Measurements from ENCODE around the gene C1orf56. TPM values are rescaled to one million over a fixed set of nuclear protein-coding genes. Genes with fewer than 3 reads are reported as not detected.
A peak's percentile ranks its signal among the peaks of the same experiment; 100 is the strongest.

The C1orf56 gene
- total and polyA plus RNA-seq, 2 donors, result 1.4 to 9.4 TPM

DNA sequence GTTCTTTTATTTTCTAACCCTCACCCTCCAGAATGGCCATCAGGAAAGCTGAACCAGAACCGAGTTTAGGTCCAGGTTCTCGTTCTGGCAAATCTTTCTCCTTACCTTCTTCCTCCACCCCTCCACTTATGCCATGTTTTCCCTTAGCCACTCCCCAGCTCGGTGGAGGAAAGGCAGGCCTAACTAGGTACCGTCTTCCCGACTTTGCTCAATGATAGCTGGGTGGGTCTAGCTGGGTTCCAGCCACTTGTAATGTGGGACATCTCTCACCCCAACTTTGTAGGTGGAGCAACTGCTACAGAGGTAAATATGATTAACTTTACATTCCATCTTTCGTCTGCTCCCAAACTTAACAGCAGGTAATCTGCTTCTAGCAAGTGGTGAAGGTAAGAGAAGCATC lies 10.5 kb upstream of the C1orf56 start:
- Histone ChIP-seq H3K27ac (ENCODE audit: low read depth) (no peak overlapping the region), H3K36me3 (ENCODE audit: insufficient read depth) (peaks cover 4% of the 10 kb centered on the region), H3K4me1 (ENCODE audit: insufficient read depth) (no peaks in the 10 kb centered on the region), H3K4me3 (ENCODE audit: low read depth, low read length) (no peak overlapping the region)
- DNase-seq (ENCODE audit: extremely low spot score), result no peak
- WGBS, result 70% methylated on average over 6 of the region's 6 CpGs

DNA sequence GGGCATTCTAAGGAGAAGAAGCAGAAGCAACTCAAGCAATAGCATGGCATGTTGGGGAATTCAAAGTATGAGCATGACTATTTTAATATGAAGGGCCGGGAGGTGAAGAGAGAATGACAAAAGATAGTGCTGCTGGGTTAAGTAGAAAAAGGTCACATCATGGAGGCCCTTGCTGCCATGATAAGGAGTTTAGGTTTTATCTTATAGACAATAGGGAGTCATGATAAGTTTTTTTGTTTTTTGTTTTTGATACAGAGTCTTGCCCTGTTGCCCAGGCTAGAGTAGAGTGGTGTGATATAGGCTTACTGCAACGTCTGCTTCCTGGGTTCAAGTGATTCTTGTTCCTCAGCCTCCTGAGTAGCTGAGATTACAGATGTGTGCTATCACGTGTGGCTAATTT lies 8.0 kb upstream of the C1orf56 start:
- 80% methylated on average over 3 of the region's 3 CpGs for WGBS
- no peaks in the 10 kb centered on the region for H3K4me1 ChIP-seq (ENCODE audit: insufficient read depth)
- H3K36me3 ChIP-seq (ENCODE audit: insufficient read depth), result peaks cover 2% of the 10 kb centered on the region
- H3K27ac ChIP-seq (ENCODE audit: low read depth), result no peak overlapping the region
- no peak overlapping the region for H3K4me3 ChIP-seq (ENCODE audit: low read depth, low read length)
- no peak for DNase-seq (ENCODE audit: extremely low spot score)

DNA sequence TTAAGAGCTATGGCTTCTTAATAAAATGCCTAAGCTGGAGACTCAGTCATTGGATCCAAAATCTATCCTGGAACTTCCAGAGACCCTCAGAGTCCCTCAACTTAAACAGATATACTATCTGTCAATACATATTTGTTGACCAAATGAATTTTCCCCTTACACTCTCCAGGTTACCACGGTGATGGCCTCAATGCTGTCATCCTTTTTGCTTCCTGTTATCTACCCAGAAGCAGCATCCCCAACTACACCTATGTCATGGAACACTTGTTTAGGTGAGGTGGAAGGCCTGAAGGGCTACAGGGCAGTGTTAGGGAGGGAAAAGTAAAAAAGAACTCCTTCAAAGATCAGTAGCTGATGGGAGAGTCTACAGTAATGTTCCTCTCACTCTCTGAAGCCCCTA lies 4.4 kb upstream of the C1orf56 start:
- no peak overlapping the region for H3K27ac ChIP-seq (ENCODE audit: low read depth)
- no peak for DNase-seq (ENCODE audit: extremely low spot score)
- H3K4me1 ChIP-seq (ENCODE audit: insufficient read depth), result no peaks in the 10 kb centered on the region
- H3K4me3 ChIP-seq (ENCODE audit: low read depth, low read length), result no peak overlapping the region
- 90% methylated on average over 1 of the region's 1 CpG for WGBS
- H3K36me3 ChIP-seq (ENCODE audit: insufficient read depth), result no peaks in the 10 kb centered on the region

DNA sequence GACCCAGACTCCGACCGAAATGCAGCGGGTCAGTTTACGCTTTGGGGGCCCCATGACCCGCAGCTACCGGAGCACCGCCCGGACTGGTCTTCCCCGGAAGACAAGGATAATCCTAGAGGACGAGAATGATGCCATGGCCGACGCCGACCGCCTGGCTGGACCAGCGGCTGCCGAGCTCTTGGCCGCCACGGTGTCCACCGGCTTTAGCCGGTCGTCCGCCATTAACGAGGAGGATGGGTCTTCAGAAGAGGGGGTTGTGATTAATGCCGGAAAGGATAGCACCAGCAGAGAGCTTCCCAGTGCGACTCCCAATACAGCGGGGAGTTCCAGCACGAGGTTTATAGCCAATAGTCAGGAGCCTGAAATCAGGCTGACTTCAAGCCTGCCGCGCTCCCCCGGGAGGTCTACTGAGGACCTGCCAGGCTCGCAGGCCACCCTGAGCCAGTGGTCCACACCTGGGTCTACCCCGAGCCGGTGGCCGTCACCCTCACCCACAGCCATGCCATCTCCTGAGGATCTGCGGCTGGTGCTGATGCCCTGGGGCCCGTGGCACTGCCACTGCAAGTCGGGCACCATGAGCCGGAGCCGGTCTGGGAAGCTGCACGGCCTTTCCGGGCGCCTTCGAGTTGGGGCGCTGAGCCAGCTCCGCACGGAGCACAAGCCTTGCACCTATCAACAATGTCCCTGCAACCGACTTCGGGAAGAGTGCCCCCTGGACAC lies 534 bp downstream of the C1orf56 start:
- H3K4me3 ChIP-seq (ENCODE audit: low read depth, low read length), result peak overlapping the region; percentile 73
- no peak for DNase-seq (ENCODE audit: extremely low spot score)
- no peaks in the 10 kb centered on the region for H3K4me1 ChIP-seq (ENCODE audit: insufficient read depth)
- peak overlapping the region; percentile 88 for H3K27ac ChIP-seq (ENCODE audit: low read depth)
- peaks cover 5% of the 10 kb centered on the region for H3K36me3 ChIP-seq (ENCODE audit: insufficient read depth)
- WGBS, result under 1% methylated on average over 48 of the region's 48 CpGs

DNA sequence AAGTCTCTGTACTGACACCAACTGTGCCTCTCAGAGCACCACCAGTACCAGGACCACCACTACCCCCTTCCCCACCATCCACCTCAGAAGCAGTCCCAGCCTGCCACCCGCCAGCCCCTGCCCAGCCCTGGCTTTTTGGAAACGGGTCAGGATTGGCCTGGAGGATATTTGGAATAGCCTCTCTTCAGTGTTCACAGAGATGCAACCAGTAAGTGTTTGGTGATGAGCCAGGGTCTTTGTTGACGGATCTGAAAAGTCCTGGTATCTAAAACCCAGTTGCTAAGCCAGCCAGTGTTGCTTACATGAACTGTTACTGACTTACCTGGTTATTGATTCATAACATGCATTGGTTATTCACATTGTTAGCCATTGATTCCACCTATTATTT lies 1.1 kb downstream of the C1orf56 start:
- Histone ChIP-seq H3K27ac (ENCODE audit: low read depth) (peak overlapping the region; percentile 48), H3K36me3 (ENCODE audit: insufficient read depth) (peaks cover 5% of the 10 kb centered on the region), H3K4me1 (ENCODE audit: insufficient read depth) (no peaks in the 10 kb centered on the region), H3K4me3 (ENCODE audit: low read depth, low read length) (peak overlapping the region; percentile 73)
- 9% methylated on average over 3 of the region's 3 CpGs for WGBS
- DNase-seq (ENCODE audit: extremely low spot score), result no peak

DNA sequence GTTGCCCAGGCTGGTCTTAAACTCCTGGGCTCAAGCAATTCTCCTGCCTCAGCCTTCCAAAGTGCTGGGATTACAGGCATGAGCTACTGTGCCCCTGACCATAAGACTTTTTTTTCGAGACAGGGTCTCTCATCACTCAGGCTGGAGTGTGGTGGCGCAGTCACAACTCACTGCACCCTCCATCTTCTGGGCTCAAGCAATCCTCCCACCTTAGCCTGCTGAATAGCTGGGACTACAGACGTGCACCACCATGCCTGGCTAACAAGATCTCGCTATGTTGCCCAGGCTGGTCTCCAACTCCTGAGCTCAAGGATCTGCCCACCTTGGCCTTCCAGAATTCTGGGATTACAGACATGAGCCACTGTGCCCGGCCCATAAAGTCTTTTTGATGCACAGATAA lies 1.9 kb downstream of the C1orf56 start:
- no peak overlapping the region for H3K4me3 ChIP-seq (ENCODE audit: low read depth, low read length)
- peaks cover 7% of the 10 kb centered on the region for H3K36me3 ChIP-seq (ENCODE audit: insufficient read depth)
- no peak overlapping the region for H3K27ac ChIP-seq (ENCODE audit: low read depth)
- no peaks in the 10 kb centered on the region for H3K4me1 ChIP-seq (ENCODE audit: insufficient read depth)
- 87% methylated on average over 5 of the region's 5 CpGs for WGBS
- no peak for DNase-seq (ENCODE audit: extremely low spot score)

DNA sequence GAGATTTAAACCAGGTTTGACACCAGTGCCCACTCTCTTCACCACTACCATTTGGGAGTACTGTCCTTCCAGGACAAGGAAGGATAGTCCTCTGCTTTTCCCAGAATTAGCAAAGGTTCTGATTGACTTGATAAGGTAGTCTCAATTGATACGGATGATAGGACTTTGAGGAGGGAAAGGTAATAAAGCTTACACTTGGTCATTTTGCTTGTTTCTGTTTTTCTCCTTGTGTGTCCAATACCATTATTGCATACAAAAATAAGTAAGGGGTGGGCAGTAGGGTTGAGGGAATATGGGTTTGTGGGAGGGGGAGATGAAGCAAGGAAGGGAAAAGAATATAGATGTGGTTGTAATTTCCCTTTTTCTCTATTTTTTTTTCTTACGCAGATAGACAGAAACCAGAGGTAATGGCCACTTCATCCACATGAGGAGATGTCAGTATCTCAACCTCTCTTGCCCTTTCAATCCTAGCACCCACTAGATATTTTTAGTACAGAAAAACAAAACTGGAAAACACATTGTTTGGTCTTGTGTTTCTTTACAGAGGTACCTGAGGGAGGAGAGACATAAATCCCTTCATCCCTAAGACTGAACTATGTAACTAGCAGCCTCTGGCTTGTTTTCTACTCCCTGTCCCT lies 2.6 kb downstream of the C1orf56 start:
- 81% methylated on average over 2 of the region's 2 CpGs for WGBS
- H3K27ac ChIP-seq (ENCODE audit: low read depth), result no peak overlapping the region

DNA sequence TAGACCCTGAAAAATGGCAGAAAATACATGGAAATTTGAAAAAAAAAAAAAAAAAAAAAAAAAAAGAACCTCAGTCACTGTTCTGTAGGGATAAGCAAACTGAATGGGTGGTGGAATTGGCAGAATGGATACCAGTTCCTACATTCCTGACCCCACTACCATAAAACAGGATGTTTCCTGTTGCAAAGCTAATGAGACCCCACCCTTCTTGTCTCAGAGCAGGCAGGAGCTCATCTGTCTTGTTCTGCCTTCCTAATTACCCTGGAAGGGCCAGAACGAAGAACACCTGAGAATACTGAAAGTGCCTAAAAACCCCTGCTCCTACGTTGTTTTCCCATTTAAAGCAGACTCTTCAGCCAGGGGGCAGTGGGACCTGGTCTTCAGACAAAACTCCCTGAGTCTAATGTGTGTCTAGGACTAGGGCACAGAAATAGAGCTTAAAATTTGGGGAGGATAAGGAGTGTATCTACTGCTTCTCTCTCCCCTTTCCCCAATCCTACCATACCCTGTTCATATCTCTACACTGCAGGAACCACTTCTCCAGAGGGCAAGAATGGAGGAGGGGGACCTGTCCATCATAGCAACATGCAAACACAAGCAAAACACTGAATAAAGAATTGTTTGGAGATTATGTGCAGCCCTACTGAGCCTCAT lies 3.9 kb downstream of the C1orf56 start:
- Histone ChIP-seq H3K4me3 (ENCODE audit: low read depth, low read length) (no peak overlapping the region), H3K4me1 (ENCODE audit: insufficient read depth) (no peaks in the 10 kb centered on the region), H3K27ac (ENCODE audit: low read depth) (no peak overlapping the region), H3K36me3 (ENCODE audit: insufficient read depth) (peaks cover 11% of the 10 kb centered on the region)
- 66% methylated on average over 2 of the region's 2 CpGs for WGBS
- no peak for DNase-seq (ENCODE audit: extremely low spot score)

More for the DNA sequence above, 2.6 kb downstream of the C1orf56 start:
- Histone ChIP-seq H3K4me1 (ENCODE audit: insufficient read depth) (no peaks in the 10 kb centered on the region), H3K4me3 (ENCODE audit: low read depth, low read length) (no peak overlapping the region), H3K36me3 (ENCODE audit: insufficient read depth) (peaks cover 11% of the 10 kb centered on the region)
- DNase-seq (ENCODE audit: extremely low spot score), result no peak

DNA sequence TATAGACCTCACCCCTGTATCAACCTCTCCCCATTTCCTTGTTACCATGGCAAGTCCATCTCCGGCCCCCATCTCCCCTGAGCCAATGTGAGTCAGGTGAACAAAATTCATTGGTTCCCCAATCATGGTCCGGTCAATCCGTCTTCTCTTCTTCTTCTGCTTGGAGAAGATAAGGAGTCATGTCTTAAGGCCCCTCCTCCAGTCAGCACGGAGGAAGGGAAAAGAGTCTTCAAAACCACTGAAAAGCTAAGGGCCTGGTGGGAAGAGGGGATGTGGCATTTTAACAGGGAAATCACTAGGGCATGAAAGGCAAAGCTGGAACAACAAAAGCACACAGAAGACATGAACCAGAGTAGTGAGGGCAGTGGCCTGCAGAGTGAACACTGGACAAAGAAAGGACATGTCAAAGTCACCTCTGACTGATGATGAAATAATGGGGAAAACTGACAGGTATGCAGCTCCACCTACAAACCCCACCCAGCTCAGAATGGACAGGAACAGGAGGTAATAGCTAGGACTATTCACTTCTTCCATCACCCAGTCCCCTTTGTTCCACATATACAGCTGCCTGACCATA lies 7.5 kb downstream of the C1orf56 start:
- H3K27ac ChIP-seq (ENCODE audit: low read depth), result no peak overlapping the region
- no peaks in the 10 kb centered on the region for H3K4me1 ChIP-seq (ENCODE audit: insufficient read depth)
- no peak for DNase-seq (ENCODE audit: extremely low spot score)
- H3K36me3 ChIP-seq (ENCODE audit: insufficient read depth), result peaks cover 11% of the 10 kb centered on the region
- H3K4me3 ChIP-seq (ENCODE audit: low read depth, low read length), result no peak overlapping the region
- WGBS, result 88% methylated on average over 4 of the region's 4 CpGs

DNA sequence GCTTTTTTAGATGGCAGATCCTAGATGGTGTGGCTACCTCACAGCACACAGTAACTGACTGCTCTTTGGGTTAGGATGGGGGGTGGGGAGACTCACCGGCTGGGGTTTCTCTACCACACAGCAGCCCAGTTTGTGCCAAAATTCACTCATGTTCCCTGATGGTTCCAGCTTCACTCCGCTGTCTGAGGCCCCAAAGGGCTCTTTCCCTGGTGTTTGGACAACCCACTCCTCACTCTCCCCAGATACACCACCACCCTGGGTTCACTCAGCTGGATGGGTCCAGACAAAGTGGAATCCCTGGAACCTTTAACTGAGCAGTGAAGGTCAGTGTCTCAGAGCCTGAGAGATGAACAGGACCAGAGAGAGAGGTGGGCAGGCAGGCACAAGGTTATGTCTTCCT lies 8.0 kb downstream of the C1orf56 start:
- no peak for DNase-seq (ENCODE audit: extremely low spot score)
- no peak overlapping the region for H3K4me3 ChIP-seq (ENCODE audit: low read depth, low read length)
- peaks cover 11% of the 10 kb centered on the region for H3K36me3 ChIP-seq (ENCODE audit: insufficient read depth)
- WGBS, result 42% methylated on average over 2 of the region's 2 CpGs
- no peak overlapping the region for H3K27ac ChIP-seq (ENCODE audit: low read depth)
- H3K4me1 ChIP-seq (ENCODE audit: insufficient read depth), result no peaks in the 10 kb centered on the region

DNA sequence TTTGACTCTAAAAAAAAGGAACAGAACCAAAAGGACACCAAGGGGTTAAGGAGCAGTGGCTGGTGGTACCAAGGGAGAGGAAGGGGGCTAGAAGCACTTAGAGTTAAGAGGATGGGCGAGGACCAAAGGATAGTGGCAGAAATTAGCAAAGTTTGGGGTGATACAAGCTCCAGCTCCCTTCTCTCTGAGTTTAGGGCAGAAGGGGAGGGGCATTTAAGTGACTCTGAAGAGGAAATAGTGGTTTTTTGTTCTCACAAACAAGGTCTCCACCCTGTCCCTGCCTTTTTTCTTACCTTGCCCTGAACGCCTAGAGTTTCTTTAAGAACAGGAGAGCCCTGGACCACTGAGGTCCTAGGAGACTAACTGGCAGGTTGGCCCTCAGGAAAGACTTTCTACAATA lies 8.6 kb downstream of the C1orf56 start:
- no peaks in the 10 kb centered on the region for H3K4me1 ChIP-seq (ENCODE audit: insufficient read depth)
- H3K4me3 ChIP-seq (ENCODE audit: low read depth, low read length), result no peak overlapping the region
- peak overlapping the region; percentile 57 for H3K27ac ChIP-seq (ENCODE audit: low read depth)
- DNase-seq (ENCODE audit: extremely low spot score), result no peak
- 75% methylated on average over 2 of the region's 2 CpGs for WGBS
- peaks cover 11% of the 10 kb centered on the region for H3K36me3 ChIP-seq (ENCODE audit: insufficient read depth)

DNA sequence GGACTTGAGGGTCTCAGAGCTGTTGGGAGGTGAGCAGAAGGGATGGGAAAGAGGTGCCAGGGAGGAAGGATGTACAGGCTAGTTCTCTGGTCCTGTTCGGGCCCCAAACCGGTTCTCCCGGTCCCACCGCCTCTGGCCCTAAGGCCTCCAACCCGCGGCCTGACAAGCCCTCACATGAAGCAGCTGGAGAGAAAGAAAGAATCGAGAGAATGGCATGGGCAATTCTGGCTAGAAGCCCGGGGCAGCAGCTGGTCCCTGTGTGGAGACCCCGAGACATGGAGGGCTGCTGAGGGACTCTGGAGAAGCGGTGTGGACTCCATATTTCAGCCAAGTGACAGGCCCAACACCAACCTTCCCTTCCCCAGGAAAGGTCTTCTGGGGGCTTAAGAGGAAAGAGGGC lies 11.1 kb downstream of the C1orf56 start:
- H3K36me3 ChIP-seq (ENCODE audit: insufficient read depth), result peaks cover 6% of the 10 kb centered on the region
- H3K27ac ChIP-seq (ENCODE audit: low read depth), result peak overlapping the region; percentile 93
- WGBS, result 2% methylated on average over 10 of the region's 10 CpGs
- no peaks in the 10 kb centered on the region for H3K4me1 ChIP-seq (ENCODE audit: insufficient read depth)
- H3K4me3 ChIP-seq (ENCODE audit: low read depth, low read length), result peak overlapping the region; percentile 75
- no peak for DNase-seq (ENCODE audit: extremely low spot score)

DNA sequence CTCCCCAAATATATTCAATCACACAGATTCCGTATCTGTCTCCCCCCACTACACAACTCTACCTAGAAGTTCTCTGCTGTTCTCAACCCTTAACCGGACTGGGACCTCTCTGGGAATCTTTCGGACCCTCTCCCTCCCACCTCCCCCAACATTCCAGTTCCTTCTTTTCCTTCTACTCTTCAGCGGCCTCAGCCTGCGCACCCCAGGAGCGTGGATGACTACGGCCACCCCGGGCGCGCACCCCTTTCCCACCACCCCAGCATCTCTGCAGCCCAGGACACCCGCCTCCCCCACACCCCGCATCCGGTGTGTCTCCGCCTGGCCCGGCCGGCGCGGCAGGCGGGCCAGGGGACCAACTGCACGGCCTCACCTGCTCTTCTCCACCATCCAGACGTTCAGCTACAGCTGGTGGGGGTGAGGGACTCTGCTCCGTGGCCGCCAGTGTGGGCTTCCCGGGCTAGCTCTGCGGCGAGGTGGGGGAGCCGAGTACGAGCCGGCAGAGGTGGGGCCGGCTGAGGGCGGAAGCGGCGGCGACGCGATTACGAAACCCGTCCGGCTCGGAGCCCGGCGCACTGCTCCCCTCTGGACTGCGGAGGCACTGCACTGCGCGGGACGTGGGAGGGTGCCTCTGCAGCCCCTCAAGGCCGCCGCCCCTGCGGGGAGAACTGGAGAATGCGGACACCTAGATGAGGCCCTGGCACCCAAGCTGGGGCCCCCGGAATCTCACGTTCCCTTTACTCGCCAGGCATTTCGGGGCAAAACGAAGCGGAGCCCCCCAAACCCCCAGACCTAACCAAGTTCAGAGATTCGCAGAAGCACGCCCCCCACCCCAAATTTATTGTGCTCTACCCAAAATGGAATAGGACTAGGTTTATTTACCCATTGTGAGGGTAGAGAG lies 11.8 kb downstream of the C1orf56 start, which contains the start of gene CDC42SE1:
TSS of gene CDC42SE1 (minus strand) at position 514 of the 898 bp plus-strand sequence. CDS start 3,892 bp downstream, outside the sequence.
- H3K4me1 ChIP-seq (ENCODE audit: insufficient read depth), result no peaks in the 10 kb centered on the region
- no peak for DNase-seq (ENCODE audit: extremely low spot score)
- under 1% methylated on average over 58 of the region's 58 CpGs for WGBS
- peaks cover 4% of the 10 kb centered on the region for H3K36me3 ChIP-seq (ENCODE audit: insufficient read depth)
- H3K4me3 ChIP-seq (ENCODE audit: low read depth, low read length), result peak within 1 kb of the TSS; percentile 75
- peak within 1 kb of the TSS; percentile 93 for H3K27ac ChIP-seq (ENCODE audit: low read depth)

Measured in urinary bladder (tissue), 4 donors.